GM12878 (cell line): Measurements from ENCODE around the gene STXBP2. TPM values are rescaled to one million over a fixed set of nuclear protein-coding genes. Genes with fewer than 3 reads are reported as not detected.

Experiments used
- ATAC-seq: fragments of 200-7000 bp; cut with Tn5 transposase; 3 replicates; pipeline ENCODE4 v1.9.1; 2020; ENCODE audit warnings: mild to moderate bottlenecking, moderate library complexity
- BruUV-seq: library from RNA; stranded (reverse); fragments of 400-500 nt; replicated peaks from 2 replicates; lab custom pipeline; 2021; lab: Mats Ljungman, UMichigan
- CTCF ChIA-PET: fragments of 300-600 bp; sonication (Branson Sonifier 250); formaldehyde crosslinking; extraction: SDS; loops from one replicate; lab custom pipeline; 2021; ENCODE audit warnings: inconsistent platforms; lab: Yijun Ruan, JAX
- POLR2A ChIA-PET: fragments of 350-600 bp; formaldehyde crosslinking; extraction: SDS; loops from one replicate; lab custom pipeline; 2021; ENCODE audit warnings: inconsistent platforms; lab: Charles Lee
- RAD21 ChIA-PET: fragments of 300-600 bp; sonication (Branson Sonifier 250); formaldehyde crosslinking; loops from one replicate; lab custom pipeline; 2023; ENCODE audit warnings: antibody characterized with exemption; ENCODE audit not compliant: unreplicated experiment; lab: Charles Lee
- SMC1A ChIA-PET: fragments of 300-600 bp; sonication (Branson Sonifier 250); formaldehyde crosslinking; loops from one replicate; lab custom pipeline; 2023; ENCODE audit not compliant: unreplicated experiment, uncharacterized antibody; lab: Charles Lee
- DNase-seq: peaks from one replicate; pipeline ENCODE4 v3.0.0-alpha.2; 2011; ENCODE audit warnings: low read depth, low spot score
- FAIRE-seq: peaks from 3 replicates; lab custom pipeline; 2011; peaks lifted over from hg19 to GRCh38; lab: Jason Lieb, UNC
- H2AFZ ChIP-seq: 2 replicates; pipeline ENCODE4 v1.6.0; 2011; ENCODE audit warnings: low read depth, low read length, control low read depth; ENCODE audit not compliant: control insufficient read depth
- H3K27ac ChIP-seq: 2 replicates; pipeline ENCODE4 v1.5.1; 2011; ENCODE audit warnings: control low read depth; ENCODE audit not compliant: control insufficient read depth, insufficient read depth
- H3K27me3 ChIP-seq, 2 experiments: replicated peaks in 1 of 2; 2 replicates each; pipeline versions ENCODE4 v1.6.0 to v1.6.1; 2011; ENCODE audit warnings: low read length in 1 of 2; ENCODE audit not compliant: control insufficient read depth in 2 of 2, insufficient read depth in 2 of 2
- H3K36me3 ChIP-seq, 2 experiments: 2 replicates each; pipeline ENCODE4 v1.5.1; 2011; ENCODE audit warnings: low read length in 1 of 2; ENCODE audit not compliant: control insufficient read depth in 2 of 2, insufficient read depth in 2 of 2
- H3K4me1 ChIP-seq: 2 replicates; pipeline ENCODE4 v1.6.1; 2011; ENCODE audit warnings: mild to moderate bottlenecking, low read length, moderate library complexity, mixed read lengths; ENCODE audit not compliant: control insufficient read depth, insufficient read depth
- H3K4me2 ChIP-seq: 2 replicates; pipeline ENCODE4 v1.6.0; 2011; ENCODE audit warnings: control low read depth; ENCODE audit not compliant: control insufficient read depth, insufficient read depth
- H3K4me3 ChIP-seq: fragments of 200-600 bp; sonication (generic); 2 replicates; pipeline ENCODE4 v1.5.1; 2016
- H3K79me2 ChIP-seq: 2 replicates; pipeline ENCODE4 v1.6.0; 2011; ENCODE audit warnings: low read length; ENCODE audit not compliant: control insufficient read depth, insufficient read depth
- H3K9ac ChIP-seq: 2 replicates; pipeline ENCODE4 v1.8.0; 2011; ENCODE audit warnings: low read length, control low read depth, mixed read lengths; ENCODE audit not compliant: control insufficient read depth, insufficient read depth
- H3K9me3 ChIP-seq: replicated peaks from 3 replicates; pipeline ENCODE4 v1.5.1; 2011; ENCODE audit warnings: mild to moderate bottlenecking, low read length; ENCODE audit not compliant: control insufficient read depth, insufficient read depth
- H4K20me1 ChIP-seq: 2 replicates; pipeline ENCODE4 v1.6.0; 2011; ENCODE audit not compliant: control insufficient read depth, insufficient read depth
- BMI1 ChIP-seq: fragments of 450-650 bp; IDR thresholded peaks from 2 replicates; pipeline ENCODE4 v1.6.1; 2016; ENCODE audit warnings: mild to moderate bottlenecking, moderate library complexity, borderline replicate concordance
- CEBPB ChIP-seq, 2 experiments: fragments of 150-350 bp in 1 of 2; IDR thresholded peaks; 2 replicates each; pipeline ENCODE4 v1.6.1; 2012 to 2014; ENCODE audit warnings: low read depth in 2 of 2, low read length in 2 of 2, borderline replicate concordance in 1 of 2, inconsistent platforms in 1 of 2
- CHD2 ChIP-seq: IDR thresholded peaks from 2 replicates; pipeline ENCODE4 v1.6.1; 2011; ENCODE audit warnings: low read depth, low read length, improper control_type of control experiment, borderline replicate concordance
- CREB1 ChIP-seq: IDR thresholded peaks from 2 replicates; pipeline ENCODE4 v1.6.1; 2012; ENCODE audit warnings: low read depth, mild to moderate bottlenecking, inconsistent platforms
- FOS ChIP-seq: IDR thresholded peaks from 3 replicates; pipeline ENCODE4 v1.6.1; 2011; ENCODE audit warnings: borderline replicate concordance; ENCODE audit not compliant: insufficient read length; ENCODE audit errors: extremely low read depth
- JUND ChIP-seq: IDR thresholded peaks from 2 replicates; pipeline ENCODE4 v1.6.1; 2012; ENCODE audit warnings: low read depth, mild to moderate bottlenecking, low read length, improper control_type of control experiment, moderate library complexity
- NFYB ChIP-seq: IDR thresholded peaks from 2 replicates; pipeline ENCODE4 v1.6.1; 2011; ENCODE audit warnings: low read depth, mild to moderate bottlenecking, low read length, improper control_type of control experiment, moderate library complexity; ENCODE audit not compliant: insufficient read depth
- PBX3 ChIP-seq: IDR thresholded peaks from 2 replicates; pipeline ENCODE4 v1.6.1; 2011; ENCODE audit warnings: mild to moderate bottlenecking, low read depth, low read length, moderate library complexity; ENCODE audit not compliant: insufficient replicate concordance
- PKNOX1 ChIP-seq: fragments of 450-650 bp; IDR thresholded peaks from 2 replicates; pipeline ENCODE4 v1.6.1; 2016; ENCODE audit warnings: mild to moderate bottlenecking
- POLR2A ChIP-seq: IDR thresholded peaks from 2 replicates; pipeline ENCODE4 v1.6.1; 2011; ENCODE audit warnings: low read depth, mild to moderate bottlenecking, low read length
- POLR2AphosphoS5 ChIP-seq: IDR thresholded peaks from 2 replicates; pipeline ENCODE4 v1.6.1; 2011; ENCODE audit warnings: mild to moderate bottlenecking, low read length, inconsistent platforms
- RFX5 ChIP-seq: IDR thresholded peaks from 2 replicates; pipeline ENCODE4 v1.6.1; 2011; ENCODE audit warnings: low read depth, low read length, improper control_type of control experiment
- SIX5 ChIP-seq: IDR thresholded peaks from 2 replicates; pipeline ENCODE4 v1.6.1; 2011; ENCODE audit warnings: mild to moderate bottlenecking, low read depth, low read length, moderate library complexity; ENCODE audit not compliant: severe bottlenecking
- SP1 ChIP-seq: IDR thresholded peaks from one replicate; pipeline ENCODE4 v1.6.1; 2011; ENCODE audit warnings: low read depth, low read length
- TAF1 ChIP-seq: IDR thresholded peaks from 2 replicates; pipeline ENCODE4 v1.6.1; 2011; ENCODE audit warnings: mild to moderate bottlenecking, low read depth, low read length, borderline replicate concordance
- TCF3 ChIP-seq: IDR thresholded peaks from 2 replicates; pipeline ENCODE4 v1.6.1; 2012; ENCODE audit warnings: low read depth, mild to moderate bottlenecking, low read length, borderline replicate concordance; ENCODE audit not compliant: insufficient read depth
- WGBS: methylation state at CpG from one replicate; pipeline ENCODE4 v1.1.6; 2016; ENCODE audit warnings: low lambda C conversion rate; ENCODE audit not compliant: insufficient replicate concordance, insufficient coverage; ENCODE audit errors: missing lambda C conversion rate; 5-methylcytosine and 5-hydroxymethylcytosine counted together
- in situ Hi-C: fragments of 300-500 bp; cut with MboI; formaldehyde crosslinking; loops from 9 replicates; pipeline ENCODE4 v1.14.3; 2018; ENCODE audit warnings: mixed read lengths
- intact Hi-C: fragments of 100-400 bp; cut with micrococcal nuclease; formaldehyde crosslinking; loops from one replicate; pipeline ENCODE4 v1.14.2; 2022; ENCODE audit not compliant: unreplicated experiment
- polyA plus RNA-seq, 11 experiments: library from polyadenylated mRNA; depleted of rRNA in 4 of 11; unstranded in 6 of 11; stranded (reverse) in 5 of 11; fragments of >200 nt; fragmentation: Nextera tagmentation in 4 of 11; fragmentation: Illumina TruSeq in 1 of 11; extraction: Ambion mirVana in 4 of 11; extraction: Trizol in 1 of 11; gene quantifications; 1 replicate in 1 of 11; 2 replicates in 10 of 11; pipeline versions ENCODE4 v1.2.1 to v1.2.3, GENCODE V29; 2011 to 2016; ENCODE audit warnings: inconsistent platforms in 2 of 11, missing spikeins in 2 of 11, low read depth in 1 of 11
- total RNA-seq, 4 experiments: library from RNA; depleted of rRNA in 3 of 4; stranded (reverse); fragments of >200 nt in 3 of 4; fragmentation: Illumina TruSeq in 1 of 4; extraction: Trizol in 1 of 4; gene quantifications; 2 replicates each; pipeline versions ENCODE4 v1.2.1 to v1.2.3, GENCODE V29; 2013 to 2021
- TF ChIP-seq, protein P1 (sequence below): fragments of 450-650 bp; IDR thresholded peaks from 2 replicates; pipeline ENCODE4 v1.6.1; 2017; ENCODE audit warnings: mild to moderate bottlenecking
- TF ChIP-seq, protein P2 (sequence below), 3 experiments: IDR thresholded peaks in 2 of 3; conservative IDR thresholded peaks in 1 of 3; 2 replicates each; pipeline ENCODE4 v1.5.1; 2011; ENCODE audit warnings: low read depth in 3 of 3, low read length in 3 of 3, mild to moderate bottlenecking in 3 of 3, control low read depth in 2 of 3, moderate library complexity in 2 of 3, inconsistent platforms in 1 of 3, mixed read lengths in 1 of 3; ENCODE audit not compliant: control insufficient read depth in 2 of 3, insufficient read depth in 1 of 3; ENCODE audit errors: extremely low read depth in 1 of 3

The STXBP2 gene
- total and polyA plus RNA-seq, 10 of the 15 experiments (the other 5 are each of a cell fraction or from before 2014, with no cell fraction given): 2.6 to 111 (median 61.4) TPM

DNA sequence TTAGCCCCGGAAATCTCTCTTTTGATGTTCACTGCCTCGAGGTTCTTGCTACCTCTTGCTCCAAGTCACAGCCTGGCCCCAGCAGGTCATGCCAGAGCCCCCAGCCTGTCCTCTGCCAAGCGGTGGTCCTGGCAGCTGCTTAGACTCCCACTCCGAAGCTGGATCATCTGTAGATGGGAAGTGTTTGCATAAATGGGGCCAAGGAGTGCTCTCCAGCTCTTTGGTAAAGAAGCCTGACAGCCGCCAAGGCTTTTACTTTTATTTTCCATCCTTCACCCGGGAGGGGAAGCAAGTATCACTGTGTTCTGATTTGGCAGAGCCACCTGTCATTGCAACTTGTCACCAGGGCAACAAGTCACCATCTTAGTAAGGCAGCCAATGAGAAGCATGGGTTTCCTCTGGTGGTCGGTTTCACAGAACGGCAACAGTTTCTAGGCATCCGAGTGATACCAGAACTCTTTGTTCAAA lies 21.3 kb downstream of the STXBP2 start:
- POLR2A ChIA-PET: interaction anchor here (0.7 to 1.3 kb wide), 2 partner anchors 16 to 21 kb away, joined by 3 read pairs; no protein-coding TSS in a partner anchor
- Histone ChIP-seq H3K4me2 (peak overlapping the region; percentile 70), H3K36me3 (no peaks in the 10 kb centered on the region), H4K20me1 (no peaks in the 10 kb centered on the region), H3K9ac (peak overlapping the region; percentile 74), H3K9me3 (no peaks in the 10 kb centered on the region), H3K27me3 (no peaks in the 10 kb centered on the region), H3K4me1 (peaks cover 17% of the 10 kb centered on the region), H2AFZ (peak overlapping the region; percentile 94), H3K4me3 (peak overlapping the region; percentile 76), H3K79me2 (no peaks in the 10 kb centered on the region), H3K27ac (peak overlapping the region; percentile 78)
- WGBS: under 1% methylated on average over 9 of the region's 9 CpGs
- CTCF ChIA-PET: interaction anchor here (0.6 to 1.6 kb wide), 4 partner anchors 20 to 93 kb away, joined by 3 to 7 read pairs (median 4); partner anchors contain the start of gene TRAPPC5
- RAD21 ChIA-PET: interaction anchor here (0.9 to 1.2 kb wide), 2 partner anchors 90 to 141 kb away, joined by 3 to 5 read pairs; no protein-coding TSS in a partner anchor
- ATAC-seq (peak; percentile 100), DNase-seq (peak; percentile 79), FAIRE-seq (peak; percentile 99)
- no TSS peak for BruUV-seq
- in situ Hi-C loops (no loop called here), intact Hi-C loops (no loop called here)
- SMC1A ChIA-PET: interaction anchor here (0.6 to 1.1 kb wide), 4 partner anchors 11 to 141 kb away, joined by 3 to 4 read pairs (median 3); no protein-coding TSS in a partner anchor
- TF ChIP-seq NFYB (peak; percentile 92), PKNOX1 (peak; percentile 98), CEBPB (IDR thresholded peaks at IDR 0.05; ENCODE audit: borderline replicate concordance in 1 of 2, low read depth in 2 of 2, low read length in 2 of 2) (no peak), SP1 (peak; percentile 86), RFX5 (peak; percentile 90), CHD2 (peak; percentile 46; the same call in 1 of the 2 replicates), CREB1 (peak; percentile 68), FOS (peak; percentile 34), POLR2A (peak; percentile 41; the same call in 1 of the 2 replicates), TCF3 (0 out of 2 replicates have a peak, but pooled peaks have one; percentile 70), PBX3 (peak; percentile 95), TAF1 (0 out of 2 replicates have a peak, but pooled peaks have one; percentile 26), BMI1 (peak; percentile 82), JUND (no peak), POLR2AphosphoS5 (peak; percentile 44; the same call in 1 of the 2 replicates), SIX5 (peak; percentile 32)
- TF ChIP-seq, protein P1, sequence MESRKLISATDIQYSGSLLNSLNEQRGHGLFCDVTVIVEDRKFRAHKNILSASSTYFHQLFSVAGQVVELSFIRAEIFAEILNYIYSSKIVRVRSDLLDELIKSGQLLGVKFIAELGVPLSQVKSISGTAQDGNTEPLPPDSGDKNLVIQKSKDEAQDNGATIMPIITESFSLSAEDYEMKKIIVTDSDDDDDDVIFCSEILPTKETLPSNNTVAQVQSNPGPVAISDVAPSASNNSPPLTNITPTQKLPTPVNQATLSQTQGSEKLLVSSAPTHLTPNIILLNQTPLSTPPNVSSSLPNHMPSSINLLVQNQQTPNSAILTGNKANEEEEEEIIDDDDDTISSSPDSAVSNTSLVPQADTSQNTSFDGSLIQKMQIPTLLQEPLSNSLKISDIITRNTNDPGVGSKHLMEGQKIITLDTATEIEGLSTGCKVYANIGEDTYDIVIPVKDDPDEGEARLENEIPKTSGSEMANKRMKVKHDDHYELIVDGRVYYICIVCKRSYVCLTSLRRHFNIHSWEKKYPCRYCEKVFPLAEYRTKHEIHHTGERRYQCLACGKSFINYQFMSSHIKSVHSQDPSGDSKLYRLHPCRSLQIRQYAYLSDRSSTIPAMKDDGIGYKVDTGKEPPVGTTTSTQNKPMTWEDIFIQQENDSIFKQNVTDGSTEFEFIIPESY: no peak
- TF ChIP-seq, protein P2, sequence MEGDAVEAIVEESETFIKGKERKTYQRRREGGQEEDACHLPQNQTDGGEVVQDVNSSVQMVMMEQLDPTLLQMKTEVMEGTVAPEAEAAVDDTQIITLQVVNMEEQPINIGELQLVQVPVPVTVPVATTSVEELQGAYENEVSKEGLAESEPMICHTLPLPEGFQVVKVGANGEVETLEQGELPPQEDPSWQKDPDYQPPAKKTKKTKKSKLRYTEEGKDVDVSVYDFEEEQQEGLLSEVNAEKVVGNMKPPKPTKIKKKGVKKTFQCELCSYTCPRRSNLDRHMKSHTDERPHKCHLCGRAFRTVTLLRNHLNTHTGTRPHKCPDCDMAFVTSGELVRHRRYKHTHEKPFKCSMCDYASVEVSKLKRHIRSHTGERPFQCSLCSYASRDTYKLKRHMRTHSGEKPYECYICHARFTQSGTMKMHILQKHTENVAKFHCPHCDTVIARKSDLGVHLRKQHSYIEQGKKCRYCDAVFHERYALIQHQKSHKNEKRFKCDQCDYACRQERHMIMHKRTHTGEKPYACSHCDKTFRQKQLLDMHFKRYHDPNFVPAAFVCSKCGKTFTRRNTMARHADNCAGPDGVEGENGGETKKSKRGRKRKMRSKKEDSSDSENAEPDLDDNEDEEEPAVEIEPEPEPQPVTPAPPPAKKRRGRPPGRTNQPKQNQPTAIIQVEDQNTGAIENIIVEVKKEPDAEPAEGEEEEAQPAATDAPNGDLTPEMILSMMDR (IDR thresholded peaks at IDR 0.05 in 2 of 3, conservative IDR thresholded peaks at IDR 0.05 in 1 of 3; ENCODE audit: control insufficient read depth in 2 of 3, extremely low read depth in 1 of 3, insufficient read depth in 1 of 3, low read depth in 3 of 3, low read length in 3 of 3): no peak
